Transverse colon (tissue), 4 donors: Measurements from ENCODE around the gene ARHGDIG.

Experiments used
- EP300 ChIP-seq: sonication (generic); formaldehyde crosslinking; IDR thresholded peaks from one replicate; pipeline ENCODE4 v1.6.1; 2017; ENCODE audit warnings: antibody characterized with exemption, low read depth
- POLR2A ChIP-seq: fragments of 450-650 bp; IDR thresholded peaks from one replicate; pipeline ENCODE4 v1.6.1; 2016; ENCODE audit warnings: antibody characterized with exemption, mild to moderate bottlenecking, moderate library complexity
- POLR2AphosphoS5 ChIP-seq, 3 donors: sonication (generic); formaldehyde crosslinking; IDR thresholded peaks; one replicate each; pipeline ENCODE4 v1.6.1; 2016; ENCODE audit warnings: antibody characterized with exemption in 3 of 3
- TF ChIP-seq, protein P1 (sequence below), 5 experiments: fragments of 200-600 bp in 3 of 5; fragments of 450-650 bp in 2 of 5; sonication (generic) in 3 of 5; IDR thresholded peaks; 1 replicate in 2 of 5; 2 replicates in 3 of 5; pipeline ENCODE4 v1.5.1; 2016 to 2017; ENCODE audit warnings: antibody characterized with exemption in 5 of 5, inconsistent platforms in 3 of 5, mild to moderate bottlenecking in 2 of 5, moderate library complexity in 1 of 5

- TF ChIP-seq, protein P1, sequence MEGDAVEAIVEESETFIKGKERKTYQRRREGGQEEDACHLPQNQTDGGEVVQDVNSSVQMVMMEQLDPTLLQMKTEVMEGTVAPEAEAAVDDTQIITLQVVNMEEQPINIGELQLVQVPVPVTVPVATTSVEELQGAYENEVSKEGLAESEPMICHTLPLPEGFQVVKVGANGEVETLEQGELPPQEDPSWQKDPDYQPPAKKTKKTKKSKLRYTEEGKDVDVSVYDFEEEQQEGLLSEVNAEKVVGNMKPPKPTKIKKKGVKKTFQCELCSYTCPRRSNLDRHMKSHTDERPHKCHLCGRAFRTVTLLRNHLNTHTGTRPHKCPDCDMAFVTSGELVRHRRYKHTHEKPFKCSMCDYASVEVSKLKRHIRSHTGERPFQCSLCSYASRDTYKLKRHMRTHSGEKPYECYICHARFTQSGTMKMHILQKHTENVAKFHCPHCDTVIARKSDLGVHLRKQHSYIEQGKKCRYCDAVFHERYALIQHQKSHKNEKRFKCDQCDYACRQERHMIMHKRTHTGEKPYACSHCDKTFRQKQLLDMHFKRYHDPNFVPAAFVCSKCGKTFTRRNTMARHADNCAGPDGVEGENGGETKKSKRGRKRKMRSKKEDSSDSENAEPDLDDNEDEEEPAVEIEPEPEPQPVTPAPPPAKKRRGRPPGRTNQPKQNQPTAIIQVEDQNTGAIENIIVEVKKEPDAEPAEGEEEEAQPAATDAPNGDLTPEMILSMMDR (IDR thresholded peaks at IDR 0.05), result no peak
- no peak for TF ChIP-seq POLR2A
- no peak for TF ChIP-seq EP300
- no peak for TF ChIP-seq POLR2AphosphoS5 (IDR thresholded peaks at IDR 0.05)
These were observed 43.7 kb downstream of the ARHGDIG start for GRCh38 chr16:324201-324450.
